Mammary epithelial cell (primary cell): ENCODE data around the gene NTM.

ENCODE experiments used
- EZH2 ChIP-seq: IDR thresholded peaks from 2 replicates; pipeline ENCODE4 v1.6.1; 2012; ENCODE audit warnings: low read length, inconsistent platforms, borderline replicate concordance
- TF ChIP-seq, protein P1 (sequence below), 2 donors: IDR thresholded peaks in 1 of 2; conservative IDR thresholded peaks in 1 of 2; 2 replicates each; pipeline ENCODE4 v1.5.1; 2011 to 2012; ENCODE audit warnings: inconsistent platforms in 2 of 2, low read length in 2 of 2, mild to moderate bottlenecking in 2 of 2, control low read depth in 1 of 2, low read depth in 1 of 2; ENCODE audit not compliant: insufficient read depth in 1 of 2; ENCODE audit errors: extremely low read depth in 1 of 2

DNA sequence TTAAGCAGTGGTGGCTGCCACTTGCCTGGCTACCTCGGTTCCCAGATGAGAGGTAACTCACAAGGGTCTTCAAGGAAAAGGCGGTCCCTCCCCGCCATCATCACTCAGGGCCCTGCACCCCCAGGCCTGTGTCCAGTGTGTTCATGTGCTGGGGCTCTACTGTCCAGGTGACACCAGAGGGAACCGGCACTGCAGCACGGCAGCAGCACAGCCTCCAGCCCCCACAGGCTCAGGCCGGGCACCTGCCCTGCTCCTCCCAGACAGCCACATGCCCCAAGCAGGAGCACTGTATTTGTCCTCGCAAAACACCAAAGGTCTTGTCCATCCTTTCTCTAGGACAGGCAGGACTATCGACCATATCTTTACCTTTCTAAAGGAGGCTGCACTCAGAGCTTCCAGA lies 982.1 kb downstream of the NTM start:
- TF ChIP-seq, protein P1, sequence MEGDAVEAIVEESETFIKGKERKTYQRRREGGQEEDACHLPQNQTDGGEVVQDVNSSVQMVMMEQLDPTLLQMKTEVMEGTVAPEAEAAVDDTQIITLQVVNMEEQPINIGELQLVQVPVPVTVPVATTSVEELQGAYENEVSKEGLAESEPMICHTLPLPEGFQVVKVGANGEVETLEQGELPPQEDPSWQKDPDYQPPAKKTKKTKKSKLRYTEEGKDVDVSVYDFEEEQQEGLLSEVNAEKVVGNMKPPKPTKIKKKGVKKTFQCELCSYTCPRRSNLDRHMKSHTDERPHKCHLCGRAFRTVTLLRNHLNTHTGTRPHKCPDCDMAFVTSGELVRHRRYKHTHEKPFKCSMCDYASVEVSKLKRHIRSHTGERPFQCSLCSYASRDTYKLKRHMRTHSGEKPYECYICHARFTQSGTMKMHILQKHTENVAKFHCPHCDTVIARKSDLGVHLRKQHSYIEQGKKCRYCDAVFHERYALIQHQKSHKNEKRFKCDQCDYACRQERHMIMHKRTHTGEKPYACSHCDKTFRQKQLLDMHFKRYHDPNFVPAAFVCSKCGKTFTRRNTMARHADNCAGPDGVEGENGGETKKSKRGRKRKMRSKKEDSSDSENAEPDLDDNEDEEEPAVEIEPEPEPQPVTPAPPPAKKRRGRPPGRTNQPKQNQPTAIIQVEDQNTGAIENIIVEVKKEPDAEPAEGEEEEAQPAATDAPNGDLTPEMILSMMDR (conservative IDR thresholded peaks at IDR 0.05 in 1 of 2, IDR thresholded peaks at IDR 0.05 in 1 of 2; ENCODE audit: extremely low read depth in 1 of 2, insufficient read depth in 1 of 2, low read depth in 1 of 2, low read length in 2 of 2): no peak
- no peak for TF ChIP-seq EZH2
